HEK293 (cell line): ENCODE data around the gene LRCH4.

ENCODE experiments used
- GLI2 ChIP-seq: fragments of 450-650 bp; formaldehyde crosslinking; IDR thresholded peaks from 2 replicates; pipeline ENCODE4; 2017; ENCODE audit warnings: missing biosample characterization, missing genetic modification characterization, low read depth, borderline replicate concordance
- KLF10 ChIP-seq: fragments of 450-650 bp; IDR thresholded peaks from 2 replicates; pipeline ENCODE4 v1.5.1; 2018; ENCODE audit warnings: missing biosample characterization, mild to moderate bottlenecking, missing genetic modification characterization
- KLF16 ChIP-seq: fragments of 450-650 bp; formaldehyde crosslinking; IDR thresholded peaks from 2 replicates; pipeline ENCODE4 v1.5.1; 2017; ENCODE audit warnings: missing biosample characterization, missing genetic modification characterization
- KLF17 ChIP-seq: fragments of 450-650 bp; formaldehyde crosslinking; IDR thresholded peaks from 2 replicates; pipeline ENCODE4 v1.5.1; 2016; ENCODE audit warnings: missing biosample characterization, missing genetic modification characterization
- KLF7 ChIP-seq: fragments of 450-650 bp; formaldehyde crosslinking; IDR thresholded peaks from 2 replicates; pipeline ENCODE4 v1.5.1; 2016; ENCODE audit warnings: missing biosample characterization, missing genetic modification characterization, borderline replicate concordance
- MYNN ChIP-seq: fragments of 450-650 bp; formaldehyde crosslinking; IDR thresholded peaks from 2 replicates; pipeline ENCODE4 v1.5.1; 2016; ENCODE audit warnings: missing biosample characterization, missing genetic modification characterization, borderline replicate concordance
- OSR2 ChIP-seq: fragments of 450-650 bp; formaldehyde crosslinking; IDR thresholded peaks from 2 replicates; pipeline ENCODE4 v1.5.1; 2016; ENCODE audit warnings: missing biosample characterization, missing genetic modification characterization
- PRDM1 ChIP-seq: fragments of 450-650 bp; formaldehyde crosslinking; IDR thresholded peaks from 2 replicates; pipeline ENCODE4; 2016; ENCODE audit warnings: missing biosample characterization, missing genetic modification characterization
- SP2 ChIP-seq: fragments of 450-650 bp; formaldehyde crosslinking; IDR thresholded peaks from 2 replicates; pipeline ENCODE4 v1.5.1; 2016; ENCODE audit warnings: missing biosample characterization, missing genetic modification characterization
- SP3 ChIP-seq: fragments of 450-650 bp; formaldehyde crosslinking; IDR thresholded peaks from 2 replicates; pipeline ENCODE4 v1.5.1; 2016; ENCODE audit warnings: missing biosample characterization, missing genetic modification characterization
- TRIM28 ChIP-seq: IDR thresholded peaks from 2 replicates; pipeline ENCODE4 v1.6.1; 2011; ENCODE audit warnings: low read length, control low read depth, borderline replicate concordance
- ZBTB21 ChIP-seq: fragments of 450-650 bp; formaldehyde crosslinking; IDR thresholded peaks from 2 replicates; pipeline ENCODE4 v1.5.1; 2017; ENCODE audit warnings: missing biosample characterization, missing genetic modification characterization
- ZNF121 ChIP-seq: fragments of 450-650 bp; formaldehyde crosslinking; IDR thresholded peaks from 2 replicates; pipeline ENCODE4 v1.5.1; 2016; ENCODE audit warnings: missing biosample characterization, missing genetic modification characterization
- ZNF155 ChIP-seq: fragments of 450-650 bp; formaldehyde crosslinking; IDR thresholded peaks from 2 replicates; pipeline ENCODE4 v1.5.1; 2016; ENCODE audit warnings: missing biosample characterization, missing genetic modification characterization
- ZNF26 ChIP-seq: fragments of 450-650 bp; formaldehyde crosslinking; IDR thresholded peaks from 2 replicates; pipeline ENCODE4 v1.5.1; 2016; ENCODE audit warnings: missing biosample characterization, missing genetic modification characterization
- ZNF280D ChIP-seq: fragments of 450-650 bp; formaldehyde crosslinking; IDR thresholded peaks from 2 replicates; pipeline ENCODE4 v1.5.1; 2016; ENCODE audit warnings: missing biosample characterization, missing genetic modification characterization
- ZNF335 ChIP-seq: fragments of 450-650 bp; formaldehyde crosslinking; conservative IDR thresholded peaks from 2 replicates; pipeline ENCODE4 v1.5.1; 2016; ENCODE audit warnings: missing biosample characterization, missing genetic modification characterization
- ZNF366 ChIP-seq: fragments of 450-650 bp; formaldehyde crosslinking; conservative IDR thresholded peaks from 2 replicates; pipeline ENCODE4 v1.5.1; 2016; ENCODE audit warnings: missing biosample characterization, missing genetic modification characterization
- ZNF391 ChIP-seq: fragments of 450-650 bp; formaldehyde crosslinking; IDR thresholded peaks from 2 replicates; pipeline ENCODE4 v1.5.1; 2016; ENCODE audit warnings: low read depth, missing biosample characterization, missing genetic modification characterization, borderline replicate concordance
- ZNF398 ChIP-seq: fragments of 450-650 bp; formaldehyde crosslinking; IDR thresholded peaks from 2 replicates; pipeline ENCODE4 v1.5.1; 2017; ENCODE audit warnings: missing biosample characterization, missing genetic modification characterization
- ZNF404 ChIP-seq: fragments of 450-650 bp; formaldehyde crosslinking; IDR thresholded peaks from 2 replicates; pipeline ENCODE4 v1.5.1; 2017; ENCODE audit warnings: missing biosample characterization, missing genetic modification characterization
- ZNF488 ChIP-seq: fragments of 450-650 bp; formaldehyde crosslinking; IDR thresholded peaks from 2 replicates; pipeline ENCODE4 v1.5.1; 2016; ENCODE audit warnings: missing biosample characterization, missing genetic modification characterization
- ZNF501 ChIP-seq: fragments of 450-650 bp; formaldehyde crosslinking; IDR thresholded peaks from 2 replicates; pipeline ENCODE4 v1.5.1; 2016; ENCODE audit warnings: missing biosample characterization, missing genetic modification characterization
- ZNF510 ChIP-seq: fragments of 450-650 bp; formaldehyde crosslinking; IDR thresholded peaks from 2 replicates; pipeline ENCODE4 v1.5.1; 2018; ENCODE audit warnings: mild to moderate bottlenecking, missing genetic modification characterization, missing biosample characterization; ENCODE audit not compliant: insufficient replicate concordance
- ZNF521 ChIP-seq: fragments of 450-650 bp; formaldehyde crosslinking; IDR thresholded peaks from 2 replicates; pipeline ENCODE4 v1.5.1; 2017; ENCODE audit warnings: missing biosample characterization, mild to moderate bottlenecking, missing genetic modification characterization
- ZNF530 ChIP-seq: fragments of 450-650 bp; formaldehyde crosslinking; IDR thresholded peaks from 2 replicates; pipeline ENCODE4 v1.5.1; 2016; ENCODE audit warnings: low read depth, missing biosample characterization, missing genetic modification characterization
- ZNF571 ChIP-seq: fragments of 450-650 bp; formaldehyde crosslinking; IDR thresholded peaks from 2 replicates; pipeline ENCODE4 v1.5.0; 2017; ENCODE audit warnings: missing biosample characterization, missing genetic modification characterization
- ZNF600 ChIP-seq: fragments of 450-650 bp; formaldehyde crosslinking; IDR thresholded peaks from 2 replicates; pipeline ENCODE4 v1.5.1; 2016; ENCODE audit warnings: missing biosample characterization, missing genetic modification characterization
- ZNF626 ChIP-seq: fragments of 450-650 bp; sonication (Bioruptor Pico); formaldehyde crosslinking; IDR thresholded peaks from 2 replicates; pipeline ENCODE4 v1.5.1; 2018; ENCODE audit warnings: missing biosample characterization, missing genetic modification characterization, inconsistent platforms
- ZNF785 ChIP-seq: fragments of 450-650 bp; formaldehyde crosslinking; IDR thresholded peaks from 2 replicates; pipeline ENCODE4 v1.5.1; 2016; ENCODE audit warnings: missing biosample characterization, missing genetic modification characterization
- ZNF843 ChIP-seq: fragments of 450-650 bp; formaldehyde crosslinking; IDR thresholded peaks from 2 replicates; pipeline ENCODE4 v1.5.1; 2016; ENCODE audit warnings: missing biosample characterization, missing genetic modification characterization
- ZSCAN4 ChIP-seq: fragments of 450-650 bp; formaldehyde crosslinking; IDR thresholded peaks from 2 replicates; pipeline ENCODE4 v1.5.1; 2017; ENCODE audit warnings: missing biosample characterization, missing genetic modification characterization

LRCH4 gene

GRCh38 chr7:100538654-100539435, 47.1 kb downstream of the LRCH4 start, which contains the start of gene AGFG2 (continued):
- peak; percentile 92 for TF ChIP-seq ZBTB21 (tag by site-specific recombination)
- TF ChIP-seq SP3 (tag by site-specific recombination): peak; percentile 96
- TF ChIP-seq ZNF404: no peak
- TF ChIP-seq ZNF391 (tag by site-specific recombination): peak; percentile 93
- no peak for TF ChIP-seq ZSCAN4 (tag by site-specific recombination)
- TF ChIP-seq ZNF530 (tag by site-specific recombination): no peak
- peak; percentile 99 for TF ChIP-seq ZNF398 (tag by site-specific recombination)
- no peak for TF ChIP-seq ZNF155 (tag by site-specific recombination)
- no peak for TF ChIP-seq ZNF626 (tag by site-specific recombination)
- TF ChIP-seq ZNF510 (tag by site-specific recombination): no peak
- peak; percentile 40 for TF ChIP-seq ZNF843
- no peak; the same call in 1 of the 2 replicates for TF ChIP-seq ZNF785
- TF ChIP-seq KLF16 (tag by site-specific recombination): peak; percentile 92
- TF ChIP-seq KLF17 (tag by site-specific recombination): peak; percentile 89
- TF ChIP-seq ZNF335 (tag by site-specific recombination): peak; percentile 79
- TF ChIP-seq ZNF366: peak; percentile 86
- TF ChIP-seq ZNF280D (tag by site-specific recombination): no peak
- TF ChIP-seq ZNF600 (tag by site-specific recombination): peak; percentile 63; the same call in 1 of the 2 replicates
- no peak for TF ChIP-seq ZNF571 (tag by site-specific recombination)
- no peak for TF ChIP-seq GLI2 (tag by site-specific recombination)
- TF ChIP-seq ZNF121 (tag by site-specific recombination): no peak
- TF ChIP-seq ZNF521 (tag by site-specific recombination): no peak
- no peak; the same call in 1 of the 2 replicates for TF ChIP-seq MYNN (tag by site-specific recombination)
- peak; percentile 97 for TF ChIP-seq KLF10 (tag by site-specific recombination)
- TF ChIP-seq PRDM1: no peak
- no peak for TF ChIP-seq TRIM28
- no peak for TF ChIP-seq ZNF26
- no peak for TF ChIP-seq ZNF488 (tag by site-specific recombination)
- TF ChIP-seq OSR2 (tag by site-specific recombination): peak; percentile 99
- TF ChIP-seq ZNF501 (tag by site-specific recombination): peak; percentile 38
- TF ChIP-seq SP2 (tag by site-specific recombination): peak; percentile 100
- no peak for TF ChIP-seq KLF7 (tag by site-specific recombination)
